22Rv1 (cell line): ENCODE results near the gene MEX3A.

Experiments used
- ZFX ChIP-seq: fragments of 450-650 bp; IDR thresholded peaks from 2 replicates; pipeline ENCODE4 v1.6.1; 2017; ENCODE audit warnings: antibody characterized with exemption, borderline replicate concordance
- TF ChIP-seq, protein P1 (sequence below): fragments of 450-650 bp; IDR thresholded peaks from 2 replicates; pipeline ENCODE4 v1.5.1; 2017; ENCODE audit warnings: mild to moderate bottlenecking

DNA sequence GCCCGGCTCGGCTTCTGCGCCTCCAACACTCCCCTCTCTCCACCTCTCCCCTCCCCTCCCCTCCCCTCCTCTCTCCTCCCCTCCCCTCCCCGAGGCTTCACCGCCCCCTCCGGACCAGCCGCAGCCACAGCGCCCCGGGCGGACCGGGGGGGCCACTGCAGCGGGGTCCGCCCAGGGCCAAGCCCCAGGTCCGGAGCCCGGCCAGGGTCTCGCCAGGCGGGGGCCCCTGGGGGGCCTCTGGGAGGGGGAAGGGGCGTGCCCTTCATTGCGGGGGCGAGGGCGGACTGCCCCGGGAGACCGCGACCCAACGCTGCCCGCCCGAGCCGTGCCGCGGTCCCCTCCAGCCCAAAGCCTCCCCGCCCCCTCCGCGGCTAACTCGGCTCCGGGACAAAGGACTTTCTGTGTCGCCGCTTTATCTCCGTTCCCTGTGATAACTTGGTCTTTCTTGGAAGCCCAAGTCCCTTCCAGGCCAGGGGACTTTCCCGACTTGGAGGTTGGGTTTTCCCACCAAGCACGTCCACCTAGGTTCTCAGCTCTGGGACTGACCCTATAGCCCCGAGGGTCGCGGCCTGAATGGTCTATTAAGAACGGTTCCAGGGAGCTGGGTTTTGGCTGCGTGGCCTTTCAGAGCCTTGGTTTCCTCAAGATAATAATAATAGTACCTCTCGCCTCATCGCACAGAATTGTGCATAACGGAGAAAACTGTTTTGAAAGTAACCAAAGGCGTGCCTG is 28.3 kb downstream of the MEX3A start, which contains the start of gene UBQLN4:
- TF ChIP-seq, protein P1, sequence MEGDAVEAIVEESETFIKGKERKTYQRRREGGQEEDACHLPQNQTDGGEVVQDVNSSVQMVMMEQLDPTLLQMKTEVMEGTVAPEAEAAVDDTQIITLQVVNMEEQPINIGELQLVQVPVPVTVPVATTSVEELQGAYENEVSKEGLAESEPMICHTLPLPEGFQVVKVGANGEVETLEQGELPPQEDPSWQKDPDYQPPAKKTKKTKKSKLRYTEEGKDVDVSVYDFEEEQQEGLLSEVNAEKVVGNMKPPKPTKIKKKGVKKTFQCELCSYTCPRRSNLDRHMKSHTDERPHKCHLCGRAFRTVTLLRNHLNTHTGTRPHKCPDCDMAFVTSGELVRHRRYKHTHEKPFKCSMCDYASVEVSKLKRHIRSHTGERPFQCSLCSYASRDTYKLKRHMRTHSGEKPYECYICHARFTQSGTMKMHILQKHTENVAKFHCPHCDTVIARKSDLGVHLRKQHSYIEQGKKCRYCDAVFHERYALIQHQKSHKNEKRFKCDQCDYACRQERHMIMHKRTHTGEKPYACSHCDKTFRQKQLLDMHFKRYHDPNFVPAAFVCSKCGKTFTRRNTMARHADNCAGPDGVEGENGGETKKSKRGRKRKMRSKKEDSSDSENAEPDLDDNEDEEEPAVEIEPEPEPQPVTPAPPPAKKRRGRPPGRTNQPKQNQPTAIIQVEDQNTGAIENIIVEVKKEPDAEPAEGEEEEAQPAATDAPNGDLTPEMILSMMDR, result peak; percentile 84
- no peak for TF ChIP-seq ZFX
